Activated CD4-positive, CD25-positive, alpha-beta regulatory T cell (primary cell): ENCODE results near the gene LAIR2.

Experiments
- DNase-seq, 4 experiments: peaks; one replicate each; lab custom pipeline; 2025; lab: John Stamatoyannopoulos, UW

Gene LAIR2

DNA sequence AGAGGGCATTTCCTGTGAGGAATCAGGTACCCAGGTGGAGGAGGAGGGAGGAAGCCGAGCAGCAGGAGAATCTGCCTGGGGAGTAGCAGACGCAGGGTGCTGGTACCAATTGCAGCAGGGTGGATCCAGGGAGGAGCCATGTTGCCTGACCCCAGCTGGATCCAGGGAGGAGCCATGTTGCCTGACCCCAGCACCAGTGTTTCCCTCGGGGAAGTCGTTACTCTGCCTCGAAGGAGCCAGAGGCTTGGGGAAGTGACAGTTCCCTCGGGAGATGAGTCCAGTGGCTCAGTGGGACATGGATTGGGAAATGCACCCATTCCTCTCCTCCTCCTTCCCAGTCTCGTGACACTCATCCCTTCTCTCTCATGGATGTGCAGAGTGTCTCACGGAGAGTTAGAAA lies 31.5 kb downstream of the LAIR2 start:
- no peak for DNase-seq

DNA sequence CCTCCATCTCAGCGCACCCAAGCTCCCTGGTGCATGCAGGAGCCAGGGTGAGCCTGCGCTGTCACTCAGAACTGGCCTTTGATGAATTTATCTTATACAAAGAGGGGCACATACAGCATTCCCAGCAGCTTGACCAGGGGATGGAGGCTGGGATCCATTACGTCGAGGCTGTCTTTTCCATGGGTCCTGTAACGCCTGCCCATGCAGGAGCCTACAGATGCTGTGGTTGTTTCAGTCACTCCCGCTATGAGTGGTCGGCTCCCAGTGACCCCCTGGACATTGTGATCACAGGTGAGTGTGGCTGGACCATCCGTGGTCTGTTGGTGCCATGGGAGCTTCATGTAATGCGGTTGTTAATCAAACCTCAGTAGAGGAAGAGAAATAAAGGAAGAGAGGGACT lies 33.0 kb downstream of the LAIR2 start:
- DNase-seq, result no peak

DNA sequence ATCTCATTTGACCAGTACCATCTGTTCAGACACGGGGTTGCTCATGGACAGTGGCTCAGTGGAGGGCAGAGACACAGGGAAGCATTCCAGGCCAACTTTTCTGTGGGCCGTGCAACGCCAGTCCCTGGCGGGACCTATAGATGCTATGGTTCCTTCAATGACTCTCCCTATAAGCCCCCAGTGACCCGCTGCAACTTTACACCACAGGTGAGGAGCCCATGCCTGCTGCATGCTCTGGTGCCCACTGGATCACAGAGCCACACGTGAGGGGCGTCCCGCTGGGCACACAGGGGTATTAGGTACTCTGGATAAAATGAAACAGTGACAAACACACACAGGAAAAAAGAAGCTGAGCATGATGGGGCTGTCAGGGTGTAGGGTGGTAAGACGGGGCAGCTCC lies 34.3 kb downstream of the LAIR2 start:
- DNase-seq, result no peak

DNA sequence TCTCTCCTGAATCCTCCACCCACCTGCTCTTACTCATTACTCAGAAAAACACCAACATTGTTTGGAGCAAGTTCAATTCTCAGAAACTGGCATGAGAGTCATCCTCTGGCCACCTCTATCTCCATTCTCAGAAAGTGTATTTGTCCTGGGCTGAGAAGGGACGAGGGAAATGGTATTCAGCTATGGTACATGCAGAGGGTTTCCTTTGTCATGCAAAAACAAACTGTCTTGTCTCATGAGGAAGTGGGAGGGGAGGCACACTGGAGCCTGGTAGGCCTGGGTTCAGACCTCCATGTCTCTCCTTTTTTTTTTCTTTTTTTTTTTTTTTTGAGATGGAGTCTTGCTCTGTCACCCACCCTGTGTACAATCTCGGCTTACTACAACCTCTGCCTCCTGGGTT lies 39.1 kb downstream of the LAIR2 start:
- no peak for DNase-seq

DNA sequence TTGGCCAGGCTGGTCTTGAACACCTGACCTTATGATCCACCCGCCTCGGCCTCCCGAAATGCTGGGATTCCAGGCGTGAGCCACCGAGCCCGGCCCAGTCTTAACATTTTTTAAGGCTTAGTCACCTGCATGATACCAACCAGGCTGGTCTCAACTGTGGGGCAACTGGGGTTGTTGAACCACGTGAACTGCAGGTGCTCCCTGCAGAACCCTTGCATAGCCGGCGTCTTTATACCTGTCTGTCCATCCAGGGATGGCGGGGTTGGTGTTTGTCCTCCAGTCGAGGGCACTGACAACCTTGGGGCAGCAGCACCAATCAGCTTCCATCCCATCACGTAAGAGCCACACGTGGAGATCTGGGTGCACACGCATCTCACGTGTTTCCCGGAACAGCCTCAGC lies 46.2 kb downstream of the LAIR2 start:
- DNase-seq, result no peak

DNA sequence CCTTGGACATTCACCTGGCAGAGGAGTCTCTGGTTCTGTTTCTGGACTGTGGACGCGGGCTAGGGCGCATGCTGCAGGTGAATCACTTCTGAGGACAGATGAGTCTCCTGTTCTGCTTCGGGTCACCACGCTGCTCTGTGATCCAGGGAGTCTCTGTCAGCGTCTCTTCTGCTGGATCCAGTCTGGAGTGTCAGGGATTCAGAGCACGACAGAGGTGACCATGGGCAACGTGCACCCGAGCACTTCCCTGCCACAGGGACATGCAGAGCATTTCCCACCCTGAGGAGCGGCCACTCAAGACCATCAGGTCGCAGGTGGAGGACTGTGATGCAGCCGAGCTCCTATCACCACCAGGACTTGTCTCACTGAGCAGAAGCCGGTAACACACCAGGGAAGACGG lies 46.6 kb downstream of the LAIR2 start:
- DNase-seq, result no peak

DNA sequence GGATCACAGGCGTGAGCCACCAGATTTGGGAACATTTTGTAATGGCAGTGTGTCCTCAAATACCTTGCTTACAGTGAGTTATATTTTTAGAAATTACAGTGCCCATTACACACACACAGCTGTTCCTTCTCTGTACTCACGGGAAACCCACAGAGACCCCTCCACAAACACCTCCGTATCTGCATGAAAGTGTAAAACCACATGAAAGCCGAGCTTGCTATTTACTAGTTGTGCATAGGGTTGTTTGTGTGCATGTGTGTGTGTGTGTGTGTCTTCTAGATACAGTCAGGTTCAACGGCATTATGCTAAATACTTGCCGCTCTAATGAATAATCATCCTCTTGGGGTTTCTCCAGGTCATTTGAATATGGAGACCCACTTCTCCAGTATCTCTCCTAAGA lies 48.7 kb downstream of the LAIR2 start:
- no peak for DNase-seq

DNA sequence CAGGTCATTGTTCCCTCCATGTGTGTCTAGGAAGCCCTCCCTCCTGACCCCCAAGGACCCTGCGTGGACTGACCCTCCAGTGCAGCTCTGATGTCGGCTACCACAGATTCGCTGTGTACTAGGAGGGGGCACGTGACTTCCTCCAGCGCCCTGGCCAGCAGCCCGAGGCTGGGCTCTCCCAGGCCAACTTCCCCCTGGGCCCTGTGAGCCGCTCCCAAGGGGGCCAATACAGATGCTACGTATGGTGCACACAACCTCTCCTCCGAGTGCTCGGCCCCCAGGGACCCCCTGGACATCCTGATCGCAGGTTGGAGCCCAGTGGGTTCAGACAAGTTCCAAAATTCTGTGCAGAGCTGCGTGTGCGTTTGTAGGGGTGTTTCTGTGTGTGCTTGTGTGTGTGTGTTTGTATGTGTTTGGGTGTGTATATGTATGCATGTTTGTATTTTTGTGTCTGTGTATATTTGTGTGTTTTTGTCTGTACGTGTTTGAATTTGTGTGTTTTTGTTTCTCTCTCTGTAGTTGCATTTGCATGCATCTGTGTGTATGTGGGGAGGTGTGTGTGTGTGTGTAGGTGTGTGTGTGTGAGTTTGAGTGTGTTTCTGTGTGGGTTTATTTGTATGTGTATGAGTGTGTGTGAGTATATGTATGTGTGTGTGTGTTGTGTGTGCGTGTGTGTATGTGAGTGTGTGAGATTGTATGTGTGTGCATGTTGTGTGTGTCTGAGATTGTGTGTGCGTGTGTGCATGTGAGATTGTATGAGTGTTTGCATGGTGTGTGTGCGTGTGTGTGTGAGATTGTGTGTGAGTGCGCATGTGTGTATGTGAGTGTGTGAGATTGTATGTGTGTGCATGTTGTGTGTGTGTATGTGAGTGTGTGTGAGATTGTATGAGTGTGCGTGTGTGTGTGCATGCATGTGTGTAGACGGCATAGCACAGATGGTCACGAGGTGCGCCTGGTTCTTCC lies 49.6 kb downstream of the LAIR2 start:
- no peak for DNase-seq

DNA sequence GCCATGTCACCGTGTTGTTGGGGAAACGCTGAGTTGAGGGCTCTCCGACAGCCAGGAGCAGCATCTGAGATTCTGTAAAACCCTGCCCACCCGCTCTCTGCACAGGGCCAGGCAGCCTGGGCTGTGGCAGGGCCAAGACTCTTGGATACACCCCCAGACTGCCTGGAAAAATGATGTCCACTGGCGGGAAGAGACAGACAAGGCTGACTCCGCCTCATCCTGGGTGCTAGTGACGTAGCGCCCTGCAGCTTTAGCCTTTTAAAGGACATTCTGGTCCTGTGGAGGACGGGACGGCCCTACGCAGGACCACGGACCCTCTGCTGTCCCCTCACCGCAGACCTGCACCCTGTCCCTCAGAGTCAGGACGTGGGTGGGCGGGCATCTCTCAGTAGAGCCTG lies 50.3 kb downstream of the LAIR2 start:
- no peak for DNase-seq

DNA sequence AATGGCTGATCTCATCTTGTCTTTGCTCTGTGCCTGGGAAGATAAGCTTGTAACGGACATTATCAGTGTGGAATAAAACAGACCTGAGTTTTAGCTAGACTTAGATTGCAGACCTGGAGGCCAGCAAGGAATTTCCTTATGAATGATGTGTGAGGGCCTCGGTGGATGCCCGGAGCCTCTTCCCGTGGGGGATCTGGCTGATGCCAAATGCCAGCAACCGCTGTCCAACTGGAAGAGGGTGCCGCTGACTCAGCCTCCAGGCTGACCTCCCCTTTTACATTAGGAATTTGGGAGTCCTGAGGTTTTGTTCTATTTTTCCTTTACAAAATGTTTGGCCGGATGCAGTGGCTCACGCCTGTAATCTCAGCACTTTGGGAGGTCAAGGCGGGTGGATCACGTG lies 51.4 kb downstream of the LAIR2 start:
- DNase-seq, result no peak

DNA sequence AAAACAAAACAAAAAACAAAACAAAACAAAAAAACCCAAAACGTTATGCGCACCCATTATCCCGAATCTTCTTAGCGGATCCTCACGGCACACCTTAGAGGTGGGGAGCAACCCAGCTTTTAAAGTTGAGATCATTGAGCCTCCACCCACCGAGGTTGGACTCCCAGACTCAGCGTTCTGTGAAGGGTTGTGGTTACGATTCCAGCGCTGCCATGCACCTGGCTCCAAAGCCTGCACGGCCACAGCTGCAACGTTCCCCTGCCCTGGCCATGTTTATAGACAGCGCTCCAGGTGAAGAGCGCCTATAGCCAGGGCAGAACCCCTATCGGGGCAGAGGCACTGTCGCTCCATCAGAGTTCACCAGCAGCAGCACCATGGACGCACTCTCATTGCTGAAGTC lies 52.3 kb downstream of the LAIR2 start:
- DNase-seq, result no peak

DNA sequence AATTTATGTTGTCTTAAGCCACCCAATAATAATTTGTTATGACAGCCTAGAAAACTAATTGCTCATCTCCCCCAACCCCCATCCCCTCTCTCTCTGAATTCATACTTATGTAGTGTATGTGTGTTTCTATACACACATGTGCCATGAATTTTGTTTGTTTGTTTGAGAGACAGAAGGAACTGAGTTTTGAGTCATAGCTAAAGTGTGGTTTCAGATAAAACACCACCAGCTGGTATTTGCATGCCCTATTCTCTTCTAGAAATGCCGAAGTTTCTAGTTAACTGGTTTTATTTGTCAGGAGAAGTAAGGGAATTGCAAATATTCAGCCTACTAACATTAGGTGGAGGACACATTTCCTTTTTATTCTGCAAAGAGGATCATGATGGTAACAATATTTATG lies 53.6 kb downstream of the LAIR2 start:
- DNase-seq, result no peak

DNA sequence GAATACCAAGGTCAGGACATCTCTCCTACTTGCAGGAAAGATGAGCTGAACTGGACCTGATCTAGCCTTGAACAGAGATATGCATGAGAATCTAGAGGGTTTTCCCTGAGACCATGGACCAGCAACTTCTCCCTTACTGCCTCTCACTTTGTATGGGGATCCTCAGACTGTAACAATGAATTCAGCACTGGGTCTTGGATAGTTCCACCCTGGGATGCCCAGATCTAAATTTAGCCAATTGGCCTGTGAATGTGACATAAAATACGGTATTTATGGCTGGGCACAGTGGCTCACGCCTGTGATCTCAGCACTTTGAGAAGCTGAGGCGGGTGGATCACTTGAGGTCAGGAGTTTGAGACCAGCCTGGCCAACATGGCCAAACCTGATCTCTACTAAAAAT lies 55.7 kb downstream of the LAIR2 start:
- no peak for DNase-seq
